HCT116 (cell line): Measurements from ENCODE around the gene TMEM44. TPM values are rescaled to one million over a fixed set of nuclear protein-coding genes. Genes with fewer than 3 reads are reported as not detected.

Source experiments
- ATAC-seq: fragments of 200-7000 bp; cut with Tn5 transposase; 2 replicates; pipeline ENCODE4 v1.9.1; 2020; ENCODE audit warnings: mild to moderate bottlenecking, moderate library complexity
- BruUV-seq: library from RNA; stranded (reverse); fragments of 400-500 nt; replicated peaks from 2 replicates; lab custom pipeline; 2021; lab: Mats Ljungman, UMichigan
- CTCF ChIA-PET: fragments of 300-600 bp; sonication (Branson Sonifier 250); formaldehyde crosslinking; loops from one replicate; lab custom pipeline; 2021; ENCODE audit warnings: antibody characterized with exemption; lab: Charles Lee
- POLR2A ChIA-PET: fragments of 300-600, 350-600 bp; sonication (Branson Sonifier 250); formaldehyde crosslinking; loops from one replicate; lab custom pipeline; 2021; ENCODE audit warnings: antibody characterized with exemption; lab: Charles Lee
- RAD21 ChIA-PET, 2 experiments: fragments of 300-600 bp; sonication (Branson Sonifier 250); formaldehyde crosslinking; loops; one replicate each; lab custom pipeline; 2023; ENCODE audit warnings: low total read pairs in 2 of 2; ENCODE audit not compliant: uncharacterized antibody in 2 of 2, unreplicated experiment in 2 of 2, low non-redundant PET in 1 of 2; lab: Charles Lee
- DNase-seq: peaks from one replicate; pipeline ENCODE4 v3.0.0-alpha.2; 2010; ENCODE audit warnings: low read depth, low spot score
- H2AFZ ChIP-seq: fragments of 200-600 bp; shearing (Covaris generic), sonication (generic); 2 replicates; pipeline ENCODE4 v1.6.1; 2017; ENCODE audit warnings: low read depth, mixed run types, mixed read lengths, antibody characterized with exemption, low read length; ENCODE audit not compliant: poor library complexity, severe bottlenecking
- H3K27ac ChIP-seq: 2 replicates; pipeline ENCODE4 v1.5.1; 2012; ENCODE audit warnings: low read depth, low read length
- H3K27me3 ChIP-seq: fragments of 200-600 bp; sonication (generic); 2 replicates; pipeline ENCODE4 v1.6.1; 2016; ENCODE audit warnings: mixed run types, low read length, mixed read lengths; ENCODE audit not compliant: insufficient read depth
- H3K36me3 ChIP-seq, 2 experiments: fragments of 200-500 bp in 1 of 2; fragments of 200-600 bp in 1 of 2; sonication (Bioruptor generic) in 1 of 2; sonication (generic) in 1 of 2; 2 replicates each; pipeline versions ENCODE4 v1.5.1 to v1.6.1; 2014 to 2016; ENCODE audit warnings: low read length in 2 of 2, inconsistent platforms in 1 of 2, mixed read lengths in 1 of 2, mixed run types in 1 of 2; ENCODE audit not compliant: insufficient read depth in 2 of 2, control insufficient read depth in 1 of 2
- H3K4me1 ChIP-seq, 2 experiments: fragments of 200-600 bp in 1 of 2; sonication (generic) in 1 of 2; 2 replicates each; pipeline versions ENCODE4 v1.5.1 to v1.6.1; 2012 to 2017; ENCODE audit warnings: low read length in 2 of 2, inconsistent platforms in 1 of 2, mild to moderate bottlenecking in 1 of 2, mixed read lengths in 1 of 2, mixed run types in 1 of 2, moderate library complexity in 1 of 2; ENCODE audit not compliant: insufficient read depth in 2 of 2, control insufficient read depth in 1 of 2
- H3K4me2 ChIP-seq: fragments of 200-600 bp; sonication (generic); 2 replicates; pipeline ENCODE4 v1.6.1; 2017; ENCODE audit warnings: mixed run types, low read length, mixed read lengths
- H3K4me3 ChIP-seq, 2 experiments: fragments of 200-600 bp in 1 of 2; sonication (generic) in 1 of 2; replicated peaks in 1 of 2; 2 replicates each; pipeline ENCODE4 v1.5.1; 2011 to 2016; ENCODE audit warnings: low read length in 2 of 2, control low read depth in 1 of 2, low read depth in 1 of 2, mild to moderate bottlenecking in 1 of 2, mixed read lengths in 1 of 2, mixed run types in 1 of 2
- H3K79me2 ChIP-seq: fragments of 200-600 bp; sonication (generic); 2 replicates; pipeline ENCODE4 v1.6.1; 2017; ENCODE audit warnings: mild to moderate bottlenecking, mixed run types, low read length, moderate library complexity, mixed read lengths; ENCODE audit not compliant: insufficient read depth
- H3K9ac ChIP-seq: fragments of 200-600 bp; sonication (generic); 2 replicates; pipeline ENCODE4 v1.6.1; 2016; ENCODE audit warnings: low read length, mixed read lengths
- H3K9me2 ChIP-seq: fragments of 200-600 bp; sonication (generic), shearing (Covaris generic); 2 replicates; pipeline ENCODE4 v1.6.1; 2017; ENCODE audit warnings: mixed run types, mild to moderate bottlenecking, moderate library complexity; ENCODE audit not compliant: insufficient read depth
- H3K9me3 ChIP-seq, 2 experiments: fragments of 200-500 bp in 1 of 2; fragments of 200-600 bp in 1 of 2; sonication (Bioruptor generic) in 1 of 2; sonication (generic) in 1 of 2; 2 replicates each; pipeline ENCODE4 v1.6.1; 2014 to 2017; ENCODE audit warnings: low read length in 2 of 2, mixed read lengths in 2 of 2, inconsistent platforms in 1 of 2, low read depth in 1 of 2, mild to moderate bottlenecking in 1 of 2, mixed run types in 1 of 2, moderate library complexity in 1 of 2; ENCODE audit not compliant: control insufficient read depth in 1 of 2, insufficient read depth in 1 of 2
- H4K20me1 ChIP-seq: fragments of 200-600 bp; sonication (generic), shearing (Covaris generic); 2 replicates; pipeline ENCODE4 v1.6.1; 2017; ENCODE audit warnings: mixed run types, mild to moderate bottlenecking, moderate library complexity; ENCODE audit not compliant: insufficient read depth
- CBX3 ChIP-seq: IDR thresholded peaks from 2 replicates; pipeline ENCODE4 v1.6.1; 2012; ENCODE audit warnings: low read depth
- CEBPB ChIP-seq: IDR thresholded peaks from 2 replicates; pipeline ENCODE4 v1.6.1; 2012; ENCODE audit warnings: low read depth
- EZH2 ChIP-seq: fragments of 200-600 bp; sonication (generic); IDR thresholded peaks from 2 replicates; pipeline ENCODE4 v1.6.1; 2017; ENCODE audit warnings: antibody characterized with exemption, mixed run types
- FOSL1 ChIP-seq: IDR thresholded peaks from 2 replicates; pipeline ENCODE4 v1.6.1; 2012; ENCODE audit warnings: low read depth
- JUND ChIP-seq: IDR thresholded peaks from 2 replicates; pipeline ENCODE4 v1.6.1; 2012
- MAX ChIP-seq: IDR thresholded peaks from 2 replicates; pipeline ENCODE4 v1.6.1; 2012
- POLR2A ChIP-seq: IDR thresholded peaks from 2 replicates; pipeline ENCODE4 v1.7.0; 2011; ENCODE audit warnings: borderline replicate concordance; ENCODE audit not compliant: insufficient read depth, insufficient read length; ENCODE audit errors: extremely low read depth
- POLR2AphosphoS5 ChIP-seq: IDR thresholded peaks from 2 replicates; pipeline ENCODE4 v1.6.1; 2011; ENCODE audit warnings: mild to moderate bottlenecking, low read depth, low read length, moderate library complexity
- REST ChIP-seq: IDR thresholded peaks from 2 replicates; pipeline ENCODE4 v1.6.1; 2012; ENCODE audit warnings: low read depth
- SP1 ChIP-seq: IDR thresholded peaks from 2 replicates; pipeline ENCODE4 v1.6.1; 2012; ENCODE audit warnings: low read depth
- SRF ChIP-seq: IDR thresholded peaks from 2 replicates; pipeline ENCODE4 v1.6.1; 2012; ENCODE audit warnings: low read depth
- TCF7L2 ChIP-seq: IDR thresholded peaks from 2 replicates; pipeline ENCODE4 v1.7.0; 2011; ENCODE audit warnings: borderline replicate concordance, inconsistent platforms; ENCODE audit not compliant: insufficient read depth, insufficient read length; ENCODE audit errors: extremely low read depth
- YY1 ChIP-seq: IDR thresholded peaks from 2 replicates; pipeline ENCODE4 v1.6.1; 2011; ENCODE audit warnings: low read length, low read depth, moderate library complexity, mild to moderate bottlenecking; ENCODE audit not compliant: insufficient replicate concordance; ENCODE audit errors: extremely low read depth
- ZBTB33 ChIP-seq: IDR thresholded peaks from 2 replicates; pipeline ENCODE4 v1.6.1; 2011; ENCODE audit warnings: mild to moderate bottlenecking, low read length, moderate library complexity; ENCODE audit not compliant: insufficient replicate concordance; ENCODE audit errors: extremely low read depth
- ZFX ChIP-seq: fragments of 450-650 bp; IDR thresholded peaks from 2 replicates; pipeline ENCODE4 v1.6.1; 2017
- intact Hi-C: fragments of 100-400 bp; cut with micrococcal nuclease; formaldehyde crosslinking; loops from 2 replicates; pipeline ENCODE4 v1.10.0; 2022
- total RNA-seq: library from RNA; stranded (reverse); gene quantifications from one replicate; pipeline ENCODE4 v1.2.1, GENCODE V29; 2021; ENCODE audit not compliant: unreplicated experiment

The TMEM44 gene
- total RNA-seq, 1 experiment from 2014 or later = 30.3 TPM

- no peaks in the 10 kb centered on the region for H3K9me3 ChIP-seq
- RAD21 ChIA-PET = no interaction called here
- POLR2A ChIA-PET = interaction anchor here (0.6 kb wide), 1 partner anchor 428 kb away, joined by 3 read pairs; no protein-coding TSS in a partner anchor
- no peaks in the 10 kb centered on the region for H3K9me2 ChIP-seq
- DNase-seq (peak; percentile 82), ATAC-seq (peak; percentile 78)
- peak; percentile 67 for TF ChIP-seq MAX
- TF ChIP-seq REST = no peak
- TF ChIP-seq SRF = peak; percentile 79; the same call in 1 of the 2 replicates
- TF ChIP-seq POLR2AphosphoS5 = peak; percentile 55; the same call in 1 of the 2 replicates
- TF ChIP-seq TCF7L2 = no peak
- TF ChIP-seq ZFX = peak; percentile 34; the same call in 1 of the 2 replicates
- TF ChIP-seq CBX3 = peak; percentile 82; the same call in 1 of the 2 replicates
- TF ChIP-seq YY1 = no peak
- TF ChIP-seq ZBTB33 = peak; percentile 55
- peak; percentile 99 for TF ChIP-seq JUND
- no peak for TF ChIP-seq EZH2
- TF ChIP-seq FOSL1 = peak; percentile 99
- no peak for TF ChIP-seq POLR2A
- no peak for TF ChIP-seq CEBPB
- peak; percentile 93 for TF ChIP-seq SP1
- peak overlapping the region; percentile 67 for H3K4me2 ChIP-seq
- CTCF ChIA-PET = interaction anchor here (1.4 to 3.1 kb wide), 3 partner anchors 16 to 106 kb away, joined by 4 to 12 read pairs (median 11); partner anchors contain the start of gene LSG1
- no peaks in the 10 kb centered on the region for H4K20me1 ChIP-seq
- peak overlapping the region; percentile 62 for H3K27ac ChIP-seq
- intact Hi-C loops = no loop called here
- H3K4me3 ChIP-seq = peak overlapping the region in 1 of 2 experiments; percentile 16; a peak in 1 of 4 replicates
- no TSS peak for BruUV-seq
- H3K79me2 ChIP-seq = no peaks in the 10 kb centered on the region
- H2AFZ ChIP-seq = peak overlapping the region; percentile 28
- no peaks in the 10 kb centered on the region for H3K36me3 ChIP-seq
- H3K27me3 ChIP-seq = no peaks in the 10 kb centered on the region
- peak overlapping the region; percentile 55 for H3K9ac ChIP-seq
- peaks cover 14 to 47% of the 10 kb centered on the region in 2 experiments for H3K4me1 ChIP-seq
Observed at GRCh38 chr3:194577986-194578905, 55.0 kb downstream of the TMEM44 start.
